Tibial nerve (tissue), 3 donors: ENCODE data around the gene WDSUB1.

Experiments
- CTCF ChIP-seq, 5 experiments: fragments of 200-600 bp in 3 of 5; fragments of 450-650 bp in 2 of 5; sonication (generic) in 3 of 5; IDR thresholded peaks; one replicate each; pipeline ENCODE4 v1.5.1; 2016 to 2019; ENCODE audit warnings: antibody characterized with exemption in 5 of 5, mild to moderate bottlenecking in 3 of 5, moderate library complexity in 2 of 5
- POLR2A ChIP-seq, 2 donors: fragments of 450-650 bp; IDR thresholded peaks; one replicate each; pipeline ENCODE4 v1.6.1; 2017; ENCODE audit warnings: antibody characterized with exemption in 2 of 2, mild to moderate bottlenecking in 2 of 2, moderate library complexity in 2 of 2

DNA sequence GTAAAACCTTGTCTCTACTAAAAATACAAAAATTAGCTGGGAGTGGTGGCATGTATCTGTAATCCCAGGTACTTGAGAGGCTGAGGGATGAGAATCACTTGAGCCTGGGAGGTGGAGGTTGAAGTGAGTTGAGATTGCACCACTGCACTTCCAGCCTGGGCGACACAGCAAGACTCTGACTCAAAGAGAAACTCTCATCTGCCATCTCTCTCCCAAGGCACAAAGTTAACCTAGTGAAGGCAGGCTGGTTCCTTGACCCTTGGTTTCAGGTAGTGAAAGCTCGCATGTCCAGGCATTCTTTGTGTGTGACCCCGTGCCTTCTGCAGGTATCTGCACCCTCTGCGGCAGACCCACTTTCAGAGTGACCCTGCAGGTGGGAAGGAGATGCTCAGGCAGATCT, 100.0 kb downstream of the WDSUB1 start:
- TF ChIP-seq CTCF (IDR thresholded peaks at IDR 0.05) (no peak), POLR2A (IDR thresholded peaks at IDR 0.05) (no peak)
